ENCODE results near the gene PPP1R3C. TPM values are rescaled to one million over a fixed set of nuclear protein-coding genes. Genes with fewer than 3 reads are reported as not detected.

Gene PPP1R3C
- total and polyA plus RNA-seq, 4 donors: 25.5 to 76.1 (median 31.0) TPM

GRCh38 chr10:91630625-91631024 is 2.2 kb downstream of the PPP1R3C start:
- WGBS: 33% methylated on average over 10 of the region's 10 CpGs
- peaks cover 0 to 44% (median 29%) of the 10 kb centered on the region in 4 donors for H3K4me1 ChIP-seq (ENCODE audit: control insufficient read depth in 4 of 4, insufficient read depth in 4 of 4, low read length in 3 of 4)
- TF ChIP-seq MAX (IDR thresholded peaks at IDR 0.05) (peak; percentile 61), HNF4A (conservative IDR thresholded peaks at IDR 0.05) (no peak)
- H3K9me3 ChIP-seq (ENCODE audit: control insufficient read depth in 4 of 4, low read length in 3 of 4): no peaks in the 10 kb centered on the region
- peak overlapping the region; percentile 55 to 81 (median 58) for H3K4me3 ChIP-seq (ENCODE audit: low read depth in 1 of 3, low read length in 3 of 3)
- H3K36me3 ChIP-seq (ENCODE audit: control insufficient read depth in 4 of 4, insufficient read depth in 3 of 4, low read depth in 1 of 4, low read length in 3 of 4): peaks cover 0 to 6% (median 2%) of the 10 kb centered on the region in 4 donors
- H3K9ac ChIP-seq (ENCODE audit: low read depth in 1 of 2, low read length in 2 of 2): peak overlapping the region; percentile 94 to 96
- H3K27ac ChIP-seq (ENCODE audit: low read depth in 1 of 2, low read length in 2 of 2): peak overlapping the region; percentile 65 to 76
- no peak for DNase-seq (ENCODE audit: low spot score)
- no peaks in the 10 kb centered on the region for H3K27me3 ChIP-seq (ENCODE audit: control insufficient read depth in 4 of 4, insufficient read depth in 4 of 4, low read length in 3 of 4)

GRCh38 chr10:91629715-91630549 is 2.9 kb downstream of the PPP1R3C start:
- TF ChIP-seq MAX (IDR thresholded peaks at IDR 0.05) (no peak), EGR1 (IDR thresholded peaks at IDR 0.05; ENCODE audit: low read depth in 2 of 2) (no peak), SP1 (IDR thresholded peaks at IDR 0.05) (peak; percentile 22), NR2F2 (IDR thresholded peaks at IDR 0.05) (no peak), JUND (IDR thresholded peaks at IDR 0.05) (peak in 1 of 2 donors; percentile 29), FOXA1 (IDR thresholded peaks at IDR 0.05) (no peak), RXRA (IDR thresholded peaks at IDR 0.05) (peak in 1 of 2 donors; percentile 62), HNF4A (conservative IDR thresholded peaks at IDR 0.05) (peak; percentile 42 to 58), REST (IDR thresholded peaks at IDR 0.05) (peak; percentile 25), TAF1 (conservative IDR thresholded peaks at IDR 0.05) (peak; percentile 49), HNF4G (IDR thresholded peaks at IDR 0.05) (peak; percentile 18), ZBTB33 (IDR thresholded peaks at IDR 0.05) (peak; percentile 21), CTCF (IDR thresholded peaks at IDR 0.05; ENCODE audit: low read depth, low read length, missing input control) (no peak), ATF3 (IDR thresholded peaks at IDR 0.05) (no peak), YY1 (IDR thresholded peaks at IDR 0.05) (peak; percentile 60), FOXA2 (IDR thresholded peaks at IDR 0.05) (no peak), GABPA (IDR thresholded peaks at IDR 0.05 in 1 of 2, conservative IDR thresholded peaks at IDR 0.05 in 1 of 2) (no peak), RAD21 (IDR thresholded peaks at IDR 0.05) (peak in 1 of 2 donors; percentile 23)
- peak overlapping the region; percentile 94 to 96 for H3K9ac ChIP-seq (ENCODE audit: low read depth in 1 of 2, low read length in 2 of 2)
- H3K4me3 ChIP-seq (ENCODE audit: low read depth in 1 of 3, low read length in 3 of 3): peak overlapping the region; percentile 55 to 81 (median 58)
- H3K36me3 ChIP-seq (ENCODE audit: control insufficient read depth in 4 of 4, insufficient read depth in 3 of 4, low read depth in 1 of 4, low read length in 3 of 4): peaks cover 0 to 6% (median 2%) of the 10 kb centered on the region in 4 donors
- no peaks in the 10 kb centered on the region for H3K27me3 ChIP-seq (ENCODE audit: control insufficient read depth in 4 of 4, insufficient read depth in 4 of 4, low read length in 3 of 4)
- peak overlapping the region; percentile 65 to 76 for H3K27ac ChIP-seq (ENCODE audit: low read depth in 1 of 2, low read length in 2 of 2)
- no peaks in the 10 kb centered on the region for H3K9me3 ChIP-seq (ENCODE audit: control insufficient read depth in 4 of 4, low read length in 3 of 4)
- WGBS: 32% methylated on average over 11 of the region's 11 CpGs
- no peak for DNase-seq (ENCODE audit: low spot score)
- peaks cover 0 to 41% (median 24%) of the 10 kb centered on the region in 4 donors for H3K4me1 ChIP-seq (ENCODE audit: control insufficient read depth in 4 of 4, insufficient read depth in 4 of 4, low read length in 3 of 4)
